ENCODE data around the gene DYNLL1. TPM values are rescaled to one million over a fixed set of nuclear protein-coding genes. Genes with fewer than 3 reads are reported as not detected.
"Not testable (repeated sequence)": the region's sequence is repeated elsewhere in the genome, so short reads cannot be mapped to it uniquely, and the experiment has no call there.

Gene DYNLL1
- polyA plus RNA-seq, 1 experiment, result 720 TPM

GRCh38 chr12:120528861-120529525 lies 33.1 kb downstream of the DYNLL1 start, which contains the start of gene COQ5:
Gene COQ5 (minus strand): TSS chr12:120529158. CDS start chr12:120529141, 17 bp downstream.
- Histone ChIP-seq H3K27ac (ENCODE audit: low read depth, low read length) (peak within 1 kb of the TSS; percentile 77), H3K9me3 (ENCODE audit: control insufficient read depth, insufficient read depth, low read length) (no peaks in the 10 kb centered on the region; the same call in 1 of the 2 replicates), H3K27me3 (ENCODE audit: control insufficient read depth, insufficient read depth, low read length) (no peaks in the 10 kb centered on the region), H3K4me3 (ENCODE audit: low read depth, low read length) (peak within 1 kb of the TSS; percentile 92)
- ChIA-PET CTCF (interaction anchor here (0.9 kb wide), 1 partner anchor 807 kb away, joined by 3 read pairs; no protein-coding TSS in a partner anchor), POLR2A (interaction anchor here (0.6 to 1.9 kb wide), 8 partner anchors 10 to 823 kb away, joined by 3 to 14 read pairs (median 4); partner anchors contain the start of genes DYNLL1, POP5 and RNU4-2)
- peak; percentile 52 for DNase-seq (ENCODE audit: low read depth, low spot score)
- TF ChIP-seq CTCF (IDR thresholded peaks at IDR 0.05; ENCODE audit: low read depth, low read length), result no peak

- peak; percentile 26; the same call in 1 of the 2 replicates for TF ChIP-seq CTCF (IDR thresholded peaks at IDR 0.05; ENCODE audit: low read depth, low read length)
- no peak for DNase-seq (ENCODE audit: low read depth, low spot score)
- no peaks in the 10 kb centered on the region for H3K27me3 ChIP-seq (ENCODE audit: control insufficient read depth, insufficient read depth, low read length)
- ChIA-PET CTCF (interaction anchor here (0.9 kb wide), 1 partner anchor 806 kb away, joined by 3 read pairs; no protein-coding TSS in a partner anchor), POLR2A (interaction anchor here (1.0 to 1.9 kb wide), 4 partner anchors 9 to 238 kb away, joined by 3 to 14 read pairs (median 3); partner anchors contain the start of genes DYNLL1, POP5 and RNU4-2)
- peak overlapping the region; percentile 77 for H3K27ac ChIP-seq (ENCODE audit: low read depth, low read length)
- H3K4me3 ChIP-seq (ENCODE audit: low read depth, low read length), result peak overlapping the region; percentile 92
- no peaks in the 10 kb centered on the region; the same call in 1 of the 2 replicates for H3K9me3 ChIP-seq (ENCODE audit: control insufficient read depth, insufficient read depth, low read length)
Measured at GRCh38 chr12:120529641-120530417, 33.9 kb downstream of the DYNLL1 start.

GRCh38 chr12:120530418-120530761 lies 34.5 kb downstream of the DYNLL1 start:
- H3K27me3 ChIP-seq (ENCODE audit: control insufficient read depth, insufficient read depth, low read length); CTCF ChIA-PET; H3K27ac ChIP-seq (ENCODE audit: low read depth, low read length); H3K4me3 ChIP-seq (ENCODE audit: low read depth, low read length); H3K9me3 ChIP-seq (ENCODE audit: control insufficient read depth, insufficient read depth, low read length); DNase-seq (ENCODE audit: low read depth, low spot score): not testable (repeated sequence)
- POLR2A ChIA-PET, result interaction anchor here (1.3 to 1.9 kb wide), 2 partner anchors 35 to 239 kb away, joined by 3 to 14 read pairs; partner anchors contain the start of genes DYNLL1 and RNU4-2

DNA sequence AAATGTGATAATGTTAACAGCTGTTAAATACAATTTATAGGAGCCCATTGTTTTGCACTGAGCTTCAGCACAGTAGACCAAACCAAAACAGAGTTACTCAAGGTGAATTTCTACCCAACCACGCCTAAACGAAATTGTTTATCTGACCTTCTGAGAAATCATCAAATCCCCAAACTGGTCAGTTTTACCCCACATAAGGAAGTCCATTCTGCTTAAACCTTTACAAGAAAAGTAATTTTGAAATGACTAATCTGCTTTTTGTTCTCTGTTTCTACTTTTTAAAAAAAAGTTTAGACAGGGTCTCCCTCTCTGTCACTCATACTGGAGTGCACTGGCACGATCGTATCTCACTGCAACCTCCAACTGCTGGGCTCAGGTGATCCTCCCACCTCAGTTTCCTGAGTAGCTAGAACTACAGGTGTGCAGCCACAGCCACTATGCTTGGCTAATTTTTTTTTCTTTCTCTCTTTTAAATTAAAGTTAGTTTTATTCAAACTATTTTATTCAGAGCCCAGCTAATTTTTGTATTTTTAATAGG lies 36.9 kb downstream of the DYNLL1 start:
- CTCF ChIA-PET, result no interaction called here
- TF ChIP-seq CTCF (IDR thresholded peaks at IDR 0.05; ENCODE audit: low read depth, low read length), result no peak
- Histone ChIP-seq H3K27me3 (ENCODE audit: control insufficient read depth, insufficient read depth, low read length) (no peaks in the 10 kb centered on the region), H3K27ac (ENCODE audit: low read depth, low read length) (no peak overlapping the region), H3K9me3 (ENCODE audit: control insufficient read depth, insufficient read depth, low read length) (no peaks in the 10 kb centered on the region; the same call in 1 of the 2 replicates), H3K4me3 (ENCODE audit: low read depth, low read length) (no peak overlapping the region)
- DNase-seq (ENCODE audit: low read depth, low spot score), result no peak
- POLR2A ChIA-PET, result no interaction called here

GRCh38 chr12:120534203-120534702 lies 38.3 kb downstream of the DYNLL1 start, which contains the start of gene RNF10:
Gene RNF10 (plus strand): TSS chr12:120534356. CDS start chr12:120534812, 456 bp downstream.
- no peak for TF ChIP-seq CTCF (IDR thresholded peaks at IDR 0.05; ENCODE audit: low read depth, low read length)
- ChIA-PET POLR2A (interaction anchor here (0.9 kb wide), 1 partner anchor 36 kb away, joined by 5 read pairs; no protein-coding TSS in a partner anchor), CTCF (no interaction called here)
- Histone ChIP-seq H3K27me3 (ENCODE audit: control insufficient read depth, insufficient read depth, low read length) (no peaks in the 10 kb centered on the region), H3K9me3 (ENCODE audit: control insufficient read depth, insufficient read depth, low read length) (no peaks in the 10 kb centered on the region; the same call in 1 of the 2 replicates), H3K27ac (ENCODE audit: low read depth, low read length) (peak within 1 kb of the TSS; percentile 80), H3K4me3 (ENCODE audit: low read depth, low read length) (peak within 1 kb of the TSS; percentile 71)
- DNase-seq (ENCODE audit: low read depth, low spot score), result peak; percentile 59
